ENCODE data around the gene SOST.
A peak's percentile ranks its signal among the peaks of the same experiment; 100 is the strongest.

SOST gene

GRCh38 chr17:43741636-43742035 is 17.0 kb downstream of the SOST start:
- DNase-seq (ENCODE audit: low spot score), result no peak

GRCh38 chr17:43740541-43740940 is 18.1 kb downstream of the SOST start:
- no peak for DNase-seq (ENCODE audit: low spot score)

GRCh38 chr17:43737722-43738121 is 20.9 kb downstream of the SOST start:
- DNase-seq (ENCODE audit: low spot score), result no peak

DNA sequence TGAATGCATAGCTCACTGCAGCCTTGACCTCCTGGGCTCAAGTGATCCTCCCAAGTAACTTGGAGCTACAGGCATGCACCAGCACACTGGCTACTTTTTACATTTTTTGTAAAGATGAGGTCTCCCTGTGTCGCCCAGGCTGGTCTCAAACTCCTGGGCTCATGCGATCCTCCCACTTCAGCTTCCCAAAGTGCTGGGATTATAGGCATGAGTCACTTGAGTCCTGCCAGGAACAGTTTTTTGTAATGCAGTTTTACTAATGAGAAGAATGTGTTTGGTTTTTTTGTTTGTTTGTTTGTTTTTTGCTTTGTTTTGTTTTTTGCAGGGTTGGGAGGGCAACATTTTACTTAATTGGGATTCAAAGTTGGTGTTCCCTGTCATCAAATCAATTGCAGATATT is 22.2 kb downstream of the SOST start:
- DNase-seq (ENCODE audit: low spot score), result no peak

DNA sequence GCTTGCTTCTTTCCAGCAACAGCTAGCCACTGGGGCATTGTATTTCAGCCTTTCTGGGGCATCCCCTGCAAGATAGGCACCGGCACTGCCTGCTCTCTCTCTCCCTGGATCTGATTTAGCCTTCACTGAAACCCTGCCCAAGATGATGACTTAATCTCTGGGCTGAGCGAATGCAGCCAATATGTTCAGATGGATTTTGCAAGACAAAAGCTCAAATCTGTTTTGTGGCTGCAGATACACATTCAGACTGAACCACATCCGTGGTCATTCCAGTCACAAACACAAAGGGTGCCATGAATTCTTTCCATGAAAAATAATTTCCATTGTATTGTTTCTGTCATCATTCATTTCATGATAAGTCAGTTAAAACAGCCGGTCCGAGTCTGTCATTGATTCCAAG is 24.2 kb downstream of the SOST start:
- no peak for DNase-seq (ENCODE audit: low spot score)

DNA sequence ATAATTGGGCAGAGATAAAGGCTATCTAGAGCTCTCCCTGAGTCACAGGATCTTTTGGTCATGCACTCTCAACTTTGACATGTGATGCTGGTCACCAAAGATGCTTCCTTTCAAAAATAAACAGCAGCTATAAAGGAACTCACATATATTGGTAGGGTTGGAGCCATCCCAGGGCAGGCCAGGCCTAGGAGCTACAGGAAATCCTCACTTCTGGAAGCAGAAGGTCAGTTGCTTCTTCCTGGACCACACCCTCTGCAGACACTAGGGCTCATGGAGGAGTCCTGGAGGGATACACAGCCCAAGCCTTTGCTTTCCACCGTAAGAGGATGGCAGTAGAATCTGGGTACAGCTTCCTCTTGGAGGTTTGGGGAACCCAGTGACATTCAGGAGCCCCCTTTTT is 24.6 kb downstream of the SOST start:
- DNase-seq (ENCODE audit: low spot score), result no peak

DNA sequence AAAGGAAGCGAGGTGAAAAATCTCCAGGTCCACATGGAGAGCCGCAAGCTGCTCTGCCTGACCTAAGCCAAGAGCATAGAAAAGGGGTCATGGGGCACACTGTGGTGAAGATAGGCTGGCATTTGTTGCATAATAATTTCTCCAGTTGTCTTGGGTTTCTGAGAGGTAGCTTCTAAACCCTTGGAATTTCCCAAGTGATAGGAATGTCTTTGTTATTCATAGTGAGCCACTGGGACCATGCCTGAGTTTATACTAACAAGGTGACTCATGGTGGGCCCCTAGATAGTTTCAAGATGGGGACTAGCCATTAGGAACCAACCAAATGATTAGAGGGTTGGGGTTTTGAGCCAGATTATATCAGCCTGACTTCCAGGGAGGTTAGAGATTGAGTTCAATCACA is 25.6 kb downstream of the SOST start:
- no peak for DNase-seq (ENCODE audit: low spot score)

GRCh38 chr17:43728081-43728480 is 30.5 kb downstream of the SOST start:
- DNase-seq (ENCODE audit: low spot score), result no peak

- peak; percentile 41 for DNase-seq (ENCODE audit: low spot score)
Measured at GRCh38 chr17:43723697-43724359, 34.8 kb downstream of the SOST start.

- no peak for DNase-seq (ENCODE audit: low spot score)
Measured at GRCh38 chr17:43722870-43723665, 35.5 kb downstream of the SOST start.

DNA sequence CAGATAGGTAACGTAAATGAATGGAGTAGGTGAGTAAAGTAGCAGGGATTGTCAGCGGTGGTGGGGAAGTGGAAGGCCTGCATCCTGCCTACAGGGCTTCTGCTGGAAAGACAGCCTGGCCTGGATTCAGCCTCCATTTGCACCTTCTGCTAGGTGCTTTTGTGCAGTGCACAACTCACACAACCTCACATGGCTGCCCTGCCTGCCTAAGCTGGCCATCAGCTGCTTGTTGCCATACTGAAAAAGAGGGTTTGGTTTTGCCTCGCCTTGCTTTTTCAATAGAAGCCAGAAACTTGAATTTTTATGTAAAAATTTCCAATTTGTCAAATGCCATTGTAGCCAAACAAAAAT is 36.3 kb downstream of the SOST start:
- DNase-seq (ENCODE audit: low spot score), result no peak

GRCh38 chr17:43721537-43722268 is 36.9 kb downstream of the SOST start:
- no peak for DNase-seq (ENCODE audit: low spot score)

DNA sequence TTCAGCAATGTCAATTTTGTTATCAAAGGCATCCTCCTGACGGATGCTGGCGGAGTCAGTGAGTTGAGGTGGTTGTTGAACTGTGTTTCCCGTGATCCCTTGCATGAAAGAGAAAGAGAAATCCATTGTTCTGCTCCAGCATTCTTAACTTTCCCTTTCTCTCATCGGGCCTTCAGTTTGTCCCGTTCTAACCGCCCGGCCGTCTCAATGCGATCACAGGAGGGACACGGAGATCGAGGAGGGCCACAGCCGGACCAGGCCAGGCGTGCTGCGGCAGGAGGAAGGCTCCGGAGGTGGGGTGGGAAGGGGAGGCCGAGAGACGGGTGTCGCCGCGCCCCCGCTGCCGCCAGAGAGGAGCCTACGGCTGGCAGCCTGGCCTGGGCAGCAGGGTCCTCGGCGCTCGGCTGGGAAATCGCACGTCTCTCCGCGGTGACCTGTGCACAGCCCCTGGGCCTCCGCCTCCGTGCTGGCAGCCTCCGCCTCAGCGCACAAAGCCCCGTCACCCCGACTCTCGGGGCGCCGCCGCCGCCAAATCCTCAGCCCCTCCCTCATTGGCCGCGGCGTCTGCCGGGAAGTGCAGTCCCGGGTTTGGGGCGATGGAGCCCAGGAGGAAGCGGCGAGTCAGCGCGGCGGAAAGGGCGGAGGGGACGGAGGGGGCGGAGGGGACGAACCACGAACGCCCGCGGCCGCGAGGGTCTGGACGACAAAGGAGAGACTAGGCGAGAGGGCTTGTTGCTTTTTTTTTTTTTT is 38.1 kb downstream of the SOST start:
- DNase-seq (ENCODE audit: low spot score), result peak; percentile 52

DNA sequence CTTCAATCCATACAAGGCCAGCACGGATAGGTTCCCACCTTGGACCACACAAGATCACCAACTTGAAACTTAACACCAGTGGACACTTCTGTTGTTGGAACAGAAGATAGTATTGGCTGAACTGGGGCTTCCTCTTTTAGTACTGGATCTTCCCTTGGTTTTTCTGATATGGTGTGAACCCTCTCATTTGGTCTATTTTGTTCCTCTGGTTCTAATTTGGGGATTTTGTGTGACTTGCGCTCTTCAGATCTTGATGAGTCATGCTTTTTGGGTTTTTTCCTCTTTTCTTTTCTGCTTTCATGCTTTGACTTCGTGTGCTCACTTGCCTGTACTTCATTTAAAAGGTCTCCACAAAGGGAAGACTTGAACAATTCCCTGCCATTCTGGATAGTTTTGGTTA is 39.0 kb downstream of the SOST start:
- DNase-seq (ENCODE audit: low spot score), result no peak

DNA sequence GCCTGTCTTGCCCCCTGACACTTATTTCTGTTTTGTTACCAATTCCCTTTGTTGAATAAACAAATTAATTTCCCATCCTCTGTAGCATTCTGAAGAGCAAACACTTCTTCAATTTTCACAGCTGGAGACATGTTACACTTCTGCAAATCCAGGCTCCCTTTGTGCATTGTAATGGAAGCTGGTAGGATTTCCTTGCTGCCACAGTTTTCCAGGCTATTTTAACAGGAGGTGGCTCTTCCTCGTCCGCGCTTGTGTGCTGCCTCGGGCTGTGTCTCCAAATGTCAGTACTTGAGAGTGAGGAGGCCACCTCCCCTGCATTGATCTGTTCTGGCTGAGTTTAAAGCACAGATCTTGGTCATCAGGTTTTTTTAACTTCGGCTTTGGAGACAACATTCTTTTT is 40.0 kb downstream of the SOST start:
- no peak for DNase-seq (ENCODE audit: low spot score)

- DNase-seq (ENCODE audit: low spot score), result no peak
Measured at GRCh38 chr17:43717913-43718312, 40.7 kb downstream of the SOST start.

DNA sequence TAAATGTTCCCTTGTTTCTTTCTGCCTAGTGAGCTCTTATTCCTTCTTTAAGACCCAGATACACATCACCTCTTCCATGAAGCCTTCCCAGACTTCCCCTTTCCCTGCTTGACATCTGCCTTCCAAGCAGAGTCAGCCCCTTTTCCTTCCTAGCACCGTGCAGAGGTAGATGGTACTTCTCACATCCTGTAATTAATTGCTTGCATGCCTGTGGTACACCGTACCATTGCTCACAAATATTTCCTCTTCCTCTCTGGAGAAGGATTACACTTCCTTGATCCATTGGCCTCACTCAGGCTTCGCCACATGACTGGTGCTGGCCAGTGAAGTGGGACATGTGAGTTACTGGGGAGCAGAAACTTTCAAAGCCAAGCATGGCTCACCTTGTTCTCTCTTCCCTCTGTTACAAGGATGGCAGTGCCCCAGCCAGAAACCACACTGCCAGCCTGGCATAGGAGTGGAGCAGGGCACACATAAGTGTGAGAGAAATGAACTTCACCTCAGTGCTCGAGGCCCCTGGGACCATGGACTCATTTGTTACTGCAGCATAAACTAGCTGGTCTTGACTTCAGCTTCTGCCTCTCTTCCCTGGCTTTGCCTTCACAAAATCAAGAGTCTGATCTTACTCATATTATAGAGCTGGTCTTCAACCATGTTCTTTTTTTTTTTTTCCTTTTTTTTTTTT is 44.0 kb downstream of the SOST start:
- DNase-seq (ENCODE audit: low spot score), result no peak

DNA sequence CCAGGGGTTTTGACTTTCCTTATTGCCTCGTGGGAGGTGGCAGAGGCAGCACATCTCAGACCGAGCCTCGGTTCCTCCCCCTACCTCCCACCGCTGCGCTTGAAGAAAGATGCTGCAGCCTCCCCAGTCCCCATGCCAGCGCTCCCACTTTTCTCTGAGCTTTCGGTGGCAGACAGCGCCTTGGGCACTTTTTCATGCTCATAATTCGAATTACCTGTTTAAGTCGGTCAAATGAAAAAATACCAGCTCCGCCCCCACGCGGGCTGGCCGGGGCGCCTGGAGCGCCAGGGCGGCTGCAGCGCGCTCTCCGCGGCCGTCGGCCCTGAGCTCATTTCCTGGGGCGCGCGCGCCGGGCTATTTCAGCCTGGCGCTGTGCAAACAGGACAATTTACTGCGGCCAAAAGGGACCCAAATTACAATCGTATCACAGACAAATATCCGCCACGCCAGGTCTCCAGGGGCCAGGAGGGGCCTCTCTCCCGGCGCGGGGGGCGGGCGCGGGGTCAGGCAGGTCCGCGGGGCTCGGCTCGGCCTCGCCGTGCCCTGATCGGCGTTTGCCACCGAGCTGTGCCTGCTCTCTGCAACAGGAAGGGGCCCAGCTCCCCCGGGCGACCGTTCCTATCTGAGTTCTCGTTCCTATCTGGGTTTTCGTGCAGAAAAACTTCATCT is 45.0 kb downstream of the SOST start:
- DNase-seq (ENCODE audit: low spot score), result no peak

GRCh38 chr17:43712397-43712796 is 46.2 kb downstream of the SOST start:
- DNase-seq (ENCODE audit: low spot score), result no peak

- DNase-seq (ENCODE audit: low spot score), result no peak
Measured at GRCh38 chr17:43710101-43710500, 48.5 kb downstream of the SOST start.

GRCh38 chr17:43709210-43709609 is 49.4 kb downstream of the SOST start:
- DNase-seq (ENCODE audit: low spot score), result no peak

Data from LoVo (cell line).